Measurements from ENCODE around the gene ADNP. TPM values are rescaled to one million over a fixed set of nuclear protein-coding genes. Genes with fewer than 3 reads are reported as not detected.

ADNP gene
- total and polyA plus RNA-seq, 7 donors = 13.3 to 40.1 (median 34.2) TPM

DNA sequence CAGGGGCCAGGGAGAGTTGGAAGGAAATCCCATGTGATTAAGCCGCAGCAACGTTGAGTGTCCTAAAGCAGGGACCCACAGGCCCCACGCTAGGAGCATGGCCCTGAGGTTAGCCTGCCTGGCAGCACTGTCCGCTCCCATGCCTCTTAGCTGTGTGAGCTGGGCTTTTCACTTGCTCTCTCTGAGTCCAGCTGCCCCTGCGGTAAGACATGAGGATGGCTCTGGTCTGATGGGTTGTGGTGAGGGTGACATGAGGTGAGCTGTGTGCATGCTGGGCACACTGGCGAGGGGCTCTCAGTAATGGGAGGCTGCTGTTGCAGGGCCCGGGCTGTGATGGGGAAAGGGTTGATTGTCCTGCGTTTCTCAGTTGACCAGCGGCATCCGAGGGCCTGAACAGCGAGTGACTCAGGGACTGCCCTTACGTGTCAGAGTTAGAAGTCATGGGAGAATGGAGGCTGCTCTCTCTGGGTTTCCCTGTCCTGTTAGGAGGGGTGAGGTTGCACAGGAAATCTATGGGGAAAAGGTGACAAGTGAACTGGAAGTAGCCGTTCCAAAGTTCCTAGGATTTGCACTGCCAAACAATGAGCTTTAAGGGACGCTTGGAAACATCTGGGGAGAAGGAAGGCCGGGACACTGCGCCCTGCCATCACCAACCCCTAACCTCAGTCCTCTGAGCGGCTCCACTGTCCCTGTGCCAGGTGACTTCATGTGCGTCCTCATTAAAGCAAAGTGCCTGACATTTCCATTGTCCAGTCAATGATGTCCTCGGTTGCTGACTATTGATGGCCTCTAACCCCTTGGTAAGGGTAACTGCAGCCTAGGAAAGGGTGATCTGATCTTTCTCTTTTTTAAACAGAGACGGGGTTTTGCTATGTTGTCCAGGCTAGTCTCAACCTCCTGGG is 51.3 kb downstream of the ADNP start:
- Histone ChIP-seq H3K27ac (no peak overlapping the region), H3K4me1 (no peaks in the 10 kb centered on the region), H3K9me3 (no peaks in the 10 kb centered on the region), H3K27me3 (ENCODE audit: insufficient read depth in 3 of 3, low read length in 2 of 3) (no peaks in the 10 kb centered on the region), H3K4me3 (no peak overlapping the region), H3K36me3 (ENCODE audit: insufficient read depth in 1 of 2, low read depth in 1 of 2) (no peaks in the 10 kb centered on the region)
- TF ChIP-seq, protein P1, sequence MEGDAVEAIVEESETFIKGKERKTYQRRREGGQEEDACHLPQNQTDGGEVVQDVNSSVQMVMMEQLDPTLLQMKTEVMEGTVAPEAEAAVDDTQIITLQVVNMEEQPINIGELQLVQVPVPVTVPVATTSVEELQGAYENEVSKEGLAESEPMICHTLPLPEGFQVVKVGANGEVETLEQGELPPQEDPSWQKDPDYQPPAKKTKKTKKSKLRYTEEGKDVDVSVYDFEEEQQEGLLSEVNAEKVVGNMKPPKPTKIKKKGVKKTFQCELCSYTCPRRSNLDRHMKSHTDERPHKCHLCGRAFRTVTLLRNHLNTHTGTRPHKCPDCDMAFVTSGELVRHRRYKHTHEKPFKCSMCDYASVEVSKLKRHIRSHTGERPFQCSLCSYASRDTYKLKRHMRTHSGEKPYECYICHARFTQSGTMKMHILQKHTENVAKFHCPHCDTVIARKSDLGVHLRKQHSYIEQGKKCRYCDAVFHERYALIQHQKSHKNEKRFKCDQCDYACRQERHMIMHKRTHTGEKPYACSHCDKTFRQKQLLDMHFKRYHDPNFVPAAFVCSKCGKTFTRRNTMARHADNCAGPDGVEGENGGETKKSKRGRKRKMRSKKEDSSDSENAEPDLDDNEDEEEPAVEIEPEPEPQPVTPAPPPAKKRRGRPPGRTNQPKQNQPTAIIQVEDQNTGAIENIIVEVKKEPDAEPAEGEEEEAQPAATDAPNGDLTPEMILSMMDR (IDR thresholded peaks at IDR 0.05) = no peak
- DNase-seq (no peak), ATAC-seq (no peak)
- WGBS, 3 donors = 84 to 87% (median 86%) methylated on average over 20 of the region's 20 CpGs
- intact Hi-C loops (cut with DNase I) = no loop called here

DNA sequence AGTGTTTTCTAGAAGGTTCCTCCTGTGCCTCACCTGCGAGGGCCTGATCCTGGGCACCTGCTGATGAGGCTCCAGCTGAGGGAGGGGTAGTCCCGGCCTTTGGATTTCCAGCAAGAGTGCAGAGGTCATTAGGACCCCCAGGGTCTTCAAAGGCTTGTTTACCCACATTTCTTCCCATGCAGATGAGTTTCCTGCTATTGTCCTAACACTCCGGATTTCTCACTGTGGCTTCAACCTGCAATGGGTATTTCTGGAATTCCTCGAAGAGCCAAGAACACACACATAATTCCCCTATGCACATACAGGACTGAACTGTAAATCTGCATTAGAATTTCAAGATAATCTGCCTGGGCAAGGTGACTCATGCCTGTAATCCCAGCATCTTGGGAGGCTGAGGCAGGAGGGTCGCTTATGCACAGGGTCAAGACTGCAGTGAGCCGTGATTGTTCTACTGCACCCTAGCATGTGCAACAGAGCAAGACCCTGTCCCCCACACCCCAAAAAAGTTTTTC is 53.9 kb downstream of the ADNP start:
- Histone ChIP-seq H3K9me3 (no peaks in the 10 kb centered on the region), H3K27me3 (ENCODE audit: insufficient read depth in 3 of 3, low read length in 2 of 3) (no peaks in the 10 kb centered on the region), H3K4me3 (no peak overlapping the region), H3K27ac (no peak overlapping the region), H3K36me3 (ENCODE audit: insufficient read depth in 1 of 2, low read depth in 1 of 2) (no peaks in the 10 kb centered on the region), H3K4me1 (no peaks in the 10 kb centered on the region)
- TF ChIP-seq, protein P1 (IDR thresholded peaks at IDR 0.05) = no peak
- DNase-seq (no peak), ATAC-seq (no peak)
- intact Hi-C loops (cut with DNase I) = no loop called here
- 76 to 81% (median 78%) methylated on average over 6 of the region's 6 CpGs for WGBS, 3 donors

- intact Hi-C loops (cut with DNase I) = no loop called here
Measured at GRCh38 chr20:50876816-50877215, 54.4 kb downstream of the ADNP start.

DNA sequence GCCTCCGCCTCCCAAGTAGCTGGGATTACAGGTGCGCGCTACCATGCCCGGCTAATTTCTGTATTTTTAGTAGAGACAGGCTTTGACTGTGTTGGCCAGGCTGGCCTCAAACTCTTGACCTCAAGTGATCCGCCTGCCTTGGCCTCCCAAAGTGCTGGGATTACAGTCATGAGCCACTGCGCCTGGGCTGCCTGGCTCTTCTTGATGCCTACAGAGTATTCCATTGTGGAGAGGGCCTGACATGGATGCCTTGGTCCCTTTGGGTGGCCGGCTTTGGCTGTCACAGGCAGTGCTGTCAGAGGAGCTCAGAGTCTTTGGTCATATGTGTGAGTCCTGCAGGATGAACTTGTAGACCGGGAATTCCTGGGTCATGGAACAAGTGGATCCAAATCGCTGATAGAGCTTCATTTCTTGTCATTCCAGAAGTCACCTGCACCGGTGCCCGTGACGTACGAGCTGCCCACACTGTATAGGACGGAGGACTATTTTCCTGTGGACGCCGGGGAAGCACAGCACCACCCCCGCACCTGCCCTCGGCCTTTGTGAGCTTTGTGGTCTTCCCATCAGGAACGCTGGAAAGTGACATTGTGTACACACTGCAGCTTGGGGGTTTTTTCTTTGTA is 55.1 kb downstream of the ADNP start:
- TF ChIP-seq, protein P1 (IDR thresholded peaks at IDR 0.05) = no peak
- DNase-seq = no peak
- Histone ChIP-seq H3K4me3 (no peak overlapping the region), H3K27ac (no peak overlapping the region), H3K36me3 (ENCODE audit: insufficient read depth in 1 of 2, low read depth in 1 of 2) (no peaks in the 10 kb centered on the region), H3K4me1 (no peaks in the 10 kb centered on the region), H3K27me3 (ENCODE audit: insufficient read depth in 3 of 3, low read length in 2 of 3) (no peaks in the 10 kb centered on the region), H3K9me3 (no peaks in the 10 kb centered on the region)
- 96 to 97% (median 96%) methylated on average over 19 of the region's 19 CpGs for WGBS, 3 donors
- no peak for ATAC-seq
- intact Hi-C loops (cut with DNase I) = no loop called here

More at GRCh38 chr20:50876816-50877215, 54.4 kb downstream of the ADNP start:
- no peaks in the 10 kb centered on the region for H3K27me3 ChIP-seq (ENCODE audit: insufficient read depth in 3 of 3, low read length in 2 of 3)
- no peaks in the 10 kb centered on the region for H3K36me3 ChIP-seq (ENCODE audit: insufficient read depth in 1 of 2, low read depth in 1 of 2)
- no peak overlapping the region for H3K27ac ChIP-seq
- DNase-seq (no peak), ATAC-seq (no peak)
- 85 to 91% (median 90%) methylated on average over 7 of the region's 7 CpGs for WGBS, 3 donors
- no peaks in the 10 kb centered on the region for H3K4me1 ChIP-seq
- H3K9me3 ChIP-seq = no peaks in the 10 kb centered on the region
- TF ChIP-seq, protein P1 (IDR thresholded peaks at IDR 0.05) = no peak
- no peak overlapping the region for H3K4me3 ChIP-seq
